K562 (cell line): ENCODE results near the gene SCNN1A. TPM values are rescaled to one million over a fixed set of nuclear protein-coding genes. Genes with fewer than 3 reads are reported as not detected.
A peak's percentile ranks its signal among the peaks of the same experiment; 100 is the strongest.

Experiments
- CBX8 ChIP-seq: fragments of 200-600 bp; sonication (generic); IDR thresholded peaks from 2 replicates; pipeline ENCODE4 v1.6.1; 2012; ENCODE audit warnings: borderline replicate concordance, mixed run types, low read depth, mild to moderate bottlenecking, moderate library complexity, mixed read lengths, low read length, control low read depth, inconsistent platforms; ENCODE audit not compliant: poor library complexity, severe bottlenecking; ENCODE audit errors: extremely low read depth
- NR2C1 ChIP-seq, 2 experiments: fragments of 450-650 bp; IDR thresholded peaks; 2 replicates each; pipeline ENCODE4 v1.6.1; 2017; ENCODE audit warnings: mild to moderate bottlenecking in 2 of 2, antibody characterized with exemption in 1 of 2, inconsistent platforms in 1 of 2, missing compliant biosample characterization in 1 of 2, missing genetic modification characterization in 1 of 2
- TAF1 ChIP-seq: IDR thresholded peaks from 2 replicates; pipeline ENCODE4 v1.6.1; 2011; ENCODE audit warnings: mild to moderate bottlenecking, low read length, moderate library complexity; ENCODE audit not compliant: insufficient read depth, control insufficient read depth, severe bottlenecking; ENCODE audit errors: extremely low read depth
- polyA plus RNA-seq, 8 experiments: library from polyadenylated mRNA; depleted of rRNA in 4 of 8; stranded (reverse) in 5 of 8; unstranded in 3 of 8; fragments of >200 nt; fragmentation: Nextera tagmentation in 2 of 8; fragmentation: Illumina TruSeq in 1 of 8; extraction: Ambion mirVana in 2 of 8; extraction: Trizol in 1 of 8; gene quantifications; 2 replicates each; pipeline versions ENCODE4 v1.2.1 to v1.2.3, GENCODE V29; 2011 to 2014; ENCODE audit warnings: inconsistent platforms in 1 of 8, missing spikeins in 1 of 8
- total RNA-seq, 7 experiments: library from RNA; depleted of rRNA in 6 of 7; stranded (reverse); fragments of >200 nt in 6 of 7; fragmentation: Illumina TruSeq in 2 of 7; extraction: Trizol in 2 of 7; gene quantifications; 2 replicates each; pipeline versions ENCODE4 v1.2.1 to v1.2.3, GENCODE V29; 2011 to 2021; ENCODE audit warnings: low replicate concordance in 1 of 7
- TF ChIP-seq, protein P1 (sequence below): fragments of 200-400 bp; formaldehyde crosslinking; IDR thresholded peaks from 2 replicates; pipeline ENCODE4 v1.6.1; 2017; ENCODE audit warnings: mild to moderate bottlenecking, low read depth, low read length, moderate library complexity
- TF ChIP-seq, protein P2 (sequence below): sonication (generic); formaldehyde crosslinking; IDR thresholded peaks from 2 replicates; pipeline ENCODE4 v1.8.0; 2022; ENCODE audit warnings: mild to moderate bottlenecking, missing genetic modification reagents

SCNN1A gene
- total and polyA plus RNA-seq, 9 of the 15 experiments (the other 6 are each of a cell fraction or from before 2014, with no cell fraction given), result 0.15 to 0.49 (median 0.32) TPM; not detected in 5

DNA sequence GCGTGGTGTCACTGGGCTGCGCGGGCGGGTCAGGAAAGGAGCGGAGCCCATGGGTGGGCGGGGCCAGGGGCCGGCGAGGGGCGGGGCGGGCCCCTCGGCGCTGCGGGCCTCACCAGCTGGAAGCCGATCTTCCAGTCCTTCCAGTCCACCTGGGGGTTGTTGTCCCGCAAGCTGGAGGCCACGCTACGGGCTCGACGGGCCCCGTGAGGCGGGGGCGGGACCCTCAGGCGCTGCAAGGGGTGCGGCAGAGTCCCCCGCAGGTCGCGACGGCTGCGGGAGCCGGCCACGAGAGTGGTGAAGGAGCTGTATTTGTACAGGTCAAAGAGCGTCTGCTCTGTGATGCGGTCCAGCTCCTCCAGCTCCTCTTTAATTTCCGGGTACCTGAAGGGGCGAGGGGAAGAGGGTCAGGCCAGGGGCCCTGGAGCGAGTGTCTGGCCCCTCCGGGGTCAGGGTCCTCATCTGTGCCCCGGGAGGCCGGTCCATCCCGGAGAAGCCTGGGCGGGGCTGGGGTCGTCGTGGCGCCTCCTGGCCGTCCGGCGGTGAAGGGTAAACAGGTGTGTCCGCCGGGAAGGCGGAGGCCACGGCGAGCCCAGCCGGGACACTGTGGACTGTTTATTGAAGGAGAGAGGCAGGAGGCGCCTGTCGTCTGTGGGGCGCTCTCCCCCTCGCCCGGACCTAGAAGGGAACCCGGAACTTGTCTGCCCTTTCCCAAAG is 11.9 kb downstream of the SCNN1A start (continued):
- TF ChIP-seq, protein P1, sequence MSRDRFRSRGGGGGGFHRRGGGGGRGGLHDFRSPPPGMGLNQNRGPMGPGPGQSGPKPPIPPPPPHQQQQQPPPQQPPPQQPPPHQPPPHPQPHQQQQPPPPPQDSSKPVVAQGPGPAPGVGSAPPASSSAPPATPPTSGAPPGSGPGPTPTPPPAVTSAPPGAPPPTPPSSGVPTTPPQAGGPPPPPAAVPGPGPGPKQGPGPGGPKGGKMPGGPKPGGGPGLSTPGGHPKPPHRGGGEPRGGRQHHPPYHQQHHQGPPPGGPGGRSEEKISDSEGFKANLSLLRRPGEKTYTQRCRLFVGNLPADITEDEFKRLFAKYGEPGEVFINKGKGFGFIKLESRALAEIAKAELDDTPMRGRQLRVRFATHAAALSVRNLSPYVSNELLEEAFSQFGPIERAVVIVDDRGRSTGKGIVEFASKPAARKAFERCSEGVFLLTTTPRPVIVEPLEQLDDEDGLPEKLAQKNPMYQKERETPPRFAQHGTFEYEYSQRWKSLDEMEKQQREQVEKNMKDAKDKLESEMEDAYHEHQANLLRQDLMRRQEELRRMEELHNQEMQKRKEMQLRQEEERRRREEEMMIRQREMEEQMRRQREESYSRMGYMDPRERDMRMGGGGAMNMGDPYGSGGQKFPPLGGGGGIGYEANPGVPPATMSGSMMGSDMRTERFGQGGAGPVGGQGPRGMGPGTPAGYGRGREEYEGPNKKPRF, result no peak
- TF ChIP-seq, protein P2, sequence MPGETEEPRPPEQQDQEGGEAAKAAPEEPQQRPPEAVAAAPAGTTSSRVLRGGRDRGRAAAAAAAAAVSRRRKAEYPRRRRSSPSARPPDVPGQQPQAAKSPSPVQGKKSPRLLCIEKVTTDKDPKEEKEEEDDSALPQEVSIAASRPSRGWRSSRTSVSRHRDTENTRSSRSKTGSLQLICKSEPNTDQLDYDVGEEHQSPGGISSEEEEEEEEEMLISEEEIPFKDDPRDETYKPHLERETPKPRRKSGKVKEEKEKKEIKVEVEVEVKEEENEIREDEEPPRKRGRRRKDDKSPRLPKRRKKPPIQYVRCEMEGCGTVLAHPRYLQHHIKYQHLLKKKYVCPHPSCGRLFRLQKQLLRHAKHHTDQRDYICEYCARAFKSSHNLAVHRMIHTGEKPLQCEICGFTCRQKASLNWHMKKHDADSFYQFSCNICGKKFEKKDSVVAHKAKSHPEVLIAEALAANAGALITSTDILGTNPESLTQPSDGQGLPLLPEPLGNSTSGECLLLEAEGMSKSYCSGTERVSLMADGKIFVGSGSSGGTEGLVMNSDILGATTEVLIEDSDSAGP (CRISPR knock-in tag), result no peak
- TF ChIP-seq CBX8 (no peak), TAF1 (peak; percentile 48), NR2C1 (IDR thresholded peaks at IDR 0.05) (no peak), NR2C1 (tag; IDR thresholded peaks at IDR 0.05) (0 out of 2 replicates have a peak, but pooled peaks have one; percentile 17)
